Measurements from ENCODE around the gene FAM83C.

Gene FAM83C

GRCh38 chr20:35298264-35298663 is 6.0 kb upstream of the FAM83C start:
- DNase-seq (ENCODE audit: low read depth) = no peak
- H3K4me3 ChIP-seq (ENCODE audit: low read depth, low read length) = no peak overlapping the region
- TF ChIP-seq CTCF (IDR thresholded peaks at IDR 0.05; ENCODE audit: control insufficient read depth, extremely low read depth, insufficient read depth) = no peak

GRCh38 chr20:35297740-35298139 is 5.5 kb upstream of the FAM83C start:
- no peak for TF ChIP-seq CTCF (IDR thresholded peaks at IDR 0.05; ENCODE audit: control insufficient read depth, extremely low read depth, insufficient read depth)
- no peak overlapping the region for H3K4me3 ChIP-seq (ENCODE audit: low read depth, low read length)
- DNase-seq (ENCODE audit: low read depth) = no peak

- TF ChIP-seq CTCF (IDR thresholded peaks at IDR 0.05; ENCODE audit: control insufficient read depth, extremely low read depth, insufficient read depth) = no peak
- no peak overlapping the region for H3K4me3 ChIP-seq (ENCODE audit: low read depth, low read length)
- no peak for DNase-seq (ENCODE audit: low read depth)
These were observed 4.9 kb upstream of the FAM83C start for GRCh38 chr20:35297155-35297554.

GRCh38 chr20:35296101-35296554 is 3.9 kb upstream of the FAM83C start:
- no peak for TF ChIP-seq CTCF (IDR thresholded peaks at IDR 0.05; ENCODE audit: control insufficient read depth, extremely low read depth, insufficient read depth)
- no peak for DNase-seq (ENCODE audit: low read depth)
- no peak overlapping the region for H3K4me3 ChIP-seq (ENCODE audit: low read depth, low read length)

GRCh38 chr20:35295674-35296073 is 3.4 kb upstream of the FAM83C start:
- DNase-seq (ENCODE audit: low read depth) = no peak
- TF ChIP-seq CTCF (IDR thresholded peaks at IDR 0.05; ENCODE audit: control insufficient read depth, extremely low read depth, insufficient read depth) = no peak

GRCh38 chr20:35295058-35295457 is 2.8 kb upstream of the FAM83C start:
- no peak overlapping the region for H3K4me3 ChIP-seq (ENCODE audit: low read depth, low read length)
- no peak for TF ChIP-seq CTCF (IDR thresholded peaks at IDR 0.05; ENCODE audit: control insufficient read depth, extremely low read depth, insufficient read depth)

More at GRCh38 chr20:35295674-35296073, 3.4 kb upstream of the FAM83C start:
- no peak overlapping the region for H3K4me3 ChIP-seq (ENCODE audit: low read depth, low read length)

GRCh38 chr20:35294293-35294685 is 2.1 kb upstream of the FAM83C start:
- no peak overlapping the region for H3K4me3 ChIP-seq (ENCODE audit: low read depth, low read length)
- DNase-seq (ENCODE audit: low read depth) = no peak
- TF ChIP-seq CTCF (IDR thresholded peaks at IDR 0.05; ENCODE audit: control insufficient read depth, extremely low read depth, insufficient read depth) = no peak

More at GRCh38 chr20:35295058-35295457, 2.8 kb upstream of the FAM83C start:
- no peak for DNase-seq (ENCODE audit: low read depth)

Data from LNCaP clone FGC (cell line).